Progenitor cell of endocrine pancreas (in vitro differentiated cells): Measurements from ENCODE around the gene AMER2. TPM values are rescaled to one million over a fixed set of nuclear protein-coding genes. Genes with fewer than 3 reads are reported as not detected.

Experiments used
- DNase-seq: peaks from one replicate; pipeline ENCODE4 v3.0.0; 2021; ENCODE audit warnings: low spot score; ENCODE audit not compliant: unreplicated experiment
- H3K27ac Mint-ChIP-seq: 2 replicates; pipeline ENCODE4 v1.8.0; 2021; ENCODE audit warnings: mild to moderate bottlenecking, moderate library complexity, mixed read lengths
- H3K27me3 Mint-ChIP-seq: 2 replicates; pipeline ENCODE4 v1.8.0; 2021; ENCODE audit warnings: mixed read lengths
- H3K36me3 Mint-ChIP-seq: 2 replicates; pipeline ENCODE4 v1.8.0; 2022; ENCODE audit warnings: mixed read lengths; ENCODE audit not compliant: insufficient read depth
- H3K4me1 Mint-ChIP-seq: 2 replicates; pipeline ENCODE4 v1.8.0; 2021; ENCODE audit warnings: low read depth, mixed read lengths
- H3K4me3 Mint-ChIP-seq: 2 replicates; pipeline ENCODE4 v1.8.0; 2021; ENCODE audit warnings: low read depth, mild to moderate bottlenecking, moderate library complexity, mixed read lengths
- H3K9me3 Mint-ChIP-seq: 2 replicates; pipeline ENCODE4 v1.8.0; 2021; ENCODE audit warnings: low read depth, mixed read lengths
- CTCF ChIP-seq: fragments of 200-600 bp; sonication (generic); IDR thresholded peaks from one replicate; pipeline ENCODE4 v1.5.0; 2021; ENCODE audit warnings: antibody characterized with exemption, mild to moderate bottlenecking; ENCODE audit not compliant: unreplicated experiment
- total RNA-seq: library from RNA; stranded (reverse); gene quantifications from 2 replicates; pipeline ENCODE4 v1.2.1, GENCODE V29; 2021

The AMER2 gene
- total RNA-seq, 1 donor from 2014 or later, result 0.05 TPM

GRCh38 chr13:25200783-25201182 is 28.7 kb upstream of the AMER2 start:
- no peaks in the 10 kb centered on the region for H3K4me1 Mint-ChIP-seq
- no peak overlapping the region for H3K27ac Mint-ChIP-seq
- no peak for TF ChIP-seq CTCF

GRCh38 chr13:25198647-25199046 is 26.6 kb upstream of the AMER2 start:
- Mint-ChIP-seq H3K36me3 (no peaks in the 10 kb centered on the region), H3K27me3 (peaks cover 17% of the 10 kb centered on the region), H3K4me3 (no peak overlapping the region), H3K27ac (no peak overlapping the region), H3K4me1 (no peaks in the 10 kb centered on the region), H3K9me3 (peaks cover 7% of the 10 kb centered on the region)
- TF ChIP-seq CTCF, result no peak
- no peak for DNase-seq

More at GRCh38 chr13:25200783-25201182, 28.7 kb upstream of the AMER2 start:
- peaks cover 24% of the 10 kb centered on the region for H3K27me3 Mint-ChIP-seq
- H3K9me3 Mint-ChIP-seq, result no peaks in the 10 kb centered on the region
- H3K4me3 Mint-ChIP-seq, result no peak overlapping the region
- no peaks in the 10 kb centered on the region for H3K36me3 Mint-ChIP-seq
- DNase-seq, result no peak

- peaks cover 6% of the 10 kb centered on the region for H3K27me3 Mint-ChIP-seq
- DNase-seq, result no peak
- no peak for TF ChIP-seq CTCF
Observed at GRCh38 chr13:25196971-25197370, 24.9 kb upstream of the AMER2 start.

GRCh38 chr13:25192936-25193335 is 20.8 kb upstream of the AMER2 start:
- Mint-ChIP-seq H3K9me3 (peaks cover 7% of the 10 kb centered on the region), H3K36me3 (no peaks in the 10 kb centered on the region), H3K27ac (no peak overlapping the region), H3K27me3 (peaks cover 20% of the 10 kb centered on the region), H3K4me1 (peaks cover 17% of the 10 kb centered on the region), H3K4me3 (no peak overlapping the region)
- no peak for DNase-seq
- TF ChIP-seq CTCF, result no peak

More at GRCh38 chr13:25196971-25197370, 24.9 kb upstream of the AMER2 start:
- H3K4me1 Mint-ChIP-seq, result no peaks in the 10 kb centered on the region
- peaks cover 7% of the 10 kb centered on the region for H3K9me3 Mint-ChIP-seq
- H3K36me3 Mint-ChIP-seq, result no peaks in the 10 kb centered on the region
- H3K4me3 Mint-ChIP-seq, result no peak overlapping the region
- H3K27ac Mint-ChIP-seq, result no peak overlapping the region

GRCh38 chr13:25192489-25192888 is 20.4 kb upstream of the AMER2 start:
- H3K27me3 Mint-ChIP-seq, result peaks cover 24% of the 10 kb centered on the region
- H3K9me3 Mint-ChIP-seq, result peaks cover 7% of the 10 kb centered on the region
- no peak for TF ChIP-seq CTCF
- no peaks in the 10 kb centered on the region for H3K36me3 Mint-ChIP-seq
- no peak for DNase-seq
- H3K27ac Mint-ChIP-seq, result no peak overlapping the region
- peaks cover 17% of the 10 kb centered on the region for H3K4me1 Mint-ChIP-seq
- H3K4me3 Mint-ChIP-seq, result no peak overlapping the region
